GM23248 (cell line): ENCODE data around the gene EGFLAM.

ENCODE experiments used
- EZH2 ChIP-seq: fragments of 200-600 bp; sonication (generic); IDR thresholded peaks from 2 replicates; pipeline ENCODE4 v1.6.1; 2018; ENCODE audit warnings: antibody characterized with exemption, mild to moderate bottlenecking; ENCODE audit not compliant: insufficient read depth, poor library complexity, severe bottlenecking
- EZH2phosphoT487 ChIP-seq: fragments of 200-600 bp; sonication (generic); IDR thresholded peaks from 2 replicates; pipeline ENCODE4 v1.6.1; 2018; ENCODE audit warnings: antibody characterized with exemption, moderate library complexity, mild to moderate bottlenecking, low read depth; ENCODE audit not compliant: insufficient read depth

- TF ChIP-seq EZH2, result no peak
- no peak for TF ChIP-seq EZH2phosphoT487
Observed at GRCh38 chr5:38295751-38296150, 37.4 kb downstream of the EGFLAM start.
